ENCODE results near the gene MAEL.

DNA sequence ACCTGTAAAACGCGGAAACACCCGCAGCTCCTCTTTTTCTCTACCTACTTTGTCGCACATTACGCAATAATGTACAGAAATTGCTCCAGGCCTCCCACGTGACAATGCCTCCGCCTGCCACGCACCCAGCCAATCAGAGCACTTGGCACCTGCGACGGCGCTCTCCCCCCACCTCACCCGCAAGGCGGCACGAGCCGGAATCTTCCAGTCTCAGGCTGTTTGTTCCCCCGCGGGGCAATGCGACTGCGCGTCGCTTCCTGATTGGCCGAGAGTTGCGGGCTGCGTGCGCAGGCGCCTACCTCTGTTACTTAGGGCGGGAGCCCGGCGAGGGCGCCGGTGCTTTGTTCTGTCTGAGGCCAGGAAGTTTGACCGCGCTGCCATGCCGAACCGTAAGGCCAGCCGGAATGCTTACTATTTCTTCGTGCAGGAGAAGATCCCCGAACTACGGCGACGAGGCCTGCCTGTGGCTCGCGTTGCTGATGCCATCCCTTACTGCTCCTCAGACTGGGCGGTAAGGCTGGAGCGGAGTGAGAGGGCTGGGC lies at the start of gene MAEL:
- TF ChIP-seq FOXK2 (IDR thresholded peaks at IDR 0.05) (no peak), CBX5 (CRISPR knock-in tag; IDR thresholded peaks at IDR 0.05; ENCODE audit: borderline replicate concordance) (no peak), RXRA (CRISPR knock-in tag; IDR thresholded peaks at IDR 0.05) (no peak), POLR2AphosphoS5 (IDR thresholded peaks at IDR 0.05; ENCODE audit: low read depth, low read length) (no peak), CREM (IDR thresholded peaks at IDR 0.05) (no peak), CREM (CRISPR knock-in tag; IDR thresholded peaks at IDR 0.05) (no peak)
- TF ChIP-seq, protein P1, sequence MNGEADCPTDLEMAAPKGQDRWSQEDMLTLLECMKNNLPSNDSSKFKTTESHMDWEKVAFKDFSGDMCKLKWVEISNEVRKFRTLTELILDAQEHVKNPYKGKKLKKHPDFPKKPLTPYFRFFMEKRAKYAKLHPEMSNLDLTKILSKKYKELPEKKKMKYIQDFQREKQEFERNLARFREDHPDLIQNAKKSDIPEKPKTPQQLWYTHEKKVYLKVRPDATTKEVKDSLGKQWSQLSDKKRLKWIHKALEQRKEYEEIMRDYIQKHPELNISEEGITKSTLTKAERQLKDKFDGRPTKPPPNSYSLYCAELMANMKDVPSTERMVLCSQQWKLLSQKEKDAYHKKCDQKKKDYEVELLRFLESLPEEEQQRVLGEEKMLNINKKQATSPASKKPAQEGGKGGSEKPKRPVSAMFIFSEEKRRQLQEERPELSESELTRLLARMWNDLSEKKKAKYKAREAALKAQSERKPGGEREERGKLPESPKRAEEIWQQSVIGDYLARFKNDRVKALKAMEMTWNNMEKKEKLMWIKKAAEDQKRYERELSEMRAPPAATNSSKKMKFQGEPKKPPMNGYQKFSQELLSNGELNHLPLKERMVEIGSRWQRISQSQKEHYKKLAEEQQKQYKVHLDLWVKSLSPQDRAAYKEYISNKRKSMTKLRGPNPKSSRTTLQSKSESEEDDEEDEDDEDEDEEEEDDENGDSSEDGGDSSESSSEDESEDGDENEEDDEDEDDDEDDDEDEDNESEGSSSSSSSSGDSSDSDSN (CRISPR knock-in tag; IDR thresholded peaks at IDR 0.05) = no peak
- TF ChIP-seq, protein P2, sequence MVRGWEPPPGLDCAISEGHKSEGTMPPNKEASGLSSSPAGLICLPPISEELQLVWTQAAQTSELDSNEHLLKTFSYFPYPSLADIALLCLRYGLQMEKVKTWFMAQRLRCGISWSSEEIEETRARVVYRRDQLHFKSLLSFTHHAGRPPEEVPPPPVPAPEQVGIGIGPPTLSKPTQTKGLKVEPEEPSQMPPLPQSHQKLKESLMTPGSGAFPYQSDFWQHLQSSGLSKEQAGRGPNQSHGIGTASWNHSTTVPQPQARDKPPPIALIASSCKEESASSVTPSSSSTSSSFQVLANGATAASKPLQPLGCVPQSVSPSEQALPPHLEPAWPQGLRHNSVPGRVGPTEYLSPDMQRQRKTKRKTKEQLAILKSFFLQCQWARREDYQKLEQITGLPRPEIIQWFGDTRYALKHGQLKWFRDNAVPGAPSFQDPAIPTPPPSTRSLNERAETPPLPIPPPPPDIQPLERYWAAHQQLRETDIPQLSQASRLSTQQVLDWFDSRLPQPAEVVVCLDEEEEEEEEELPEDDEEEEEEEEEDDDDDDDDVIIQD (CRISPR knock-in tag; IDR thresholded peaks at IDR 0.05; ENCODE audit: low read depth) = no peak

Measured in HepG2 (cell line).